Nephron (organoid): ENCODE measurements around the gene FSIP1.

Source experiments
- H3K27ac Mint-ChIP-seq, 3 experiments: 2 replicates each; pipeline ENCODE4 v1.8.0; 2020; ENCODE audit warnings: mixed read lengths in 3 of 3, mild to moderate bottlenecking in 2 of 3, moderate library complexity in 1 of 3
- H3K27me3 Mint-ChIP-seq: 2 replicates; pipeline ENCODE4 v1.8.0; 2021; ENCODE audit warnings: low read depth, mild to moderate bottlenecking, moderate library complexity, mixed read lengths
- H3K36me3 Mint-ChIP-seq: 2 replicates; pipeline ENCODE4 v1.8.0; 2020; ENCODE audit warnings: low read depth, mixed read lengths
- H3K4me1 Mint-ChIP-seq: 2 replicates; pipeline ENCODE4 v1.8.0; 2020; ENCODE audit warnings: mixed read lengths
- H3K4me3 Mint-ChIP-seq, 3 experiments: 2 replicates each; pipeline ENCODE4 v1.8.0; 2020; ENCODE audit warnings: mild to moderate bottlenecking in 3 of 3, mixed read lengths in 3 of 3, moderate library complexity in 2 of 3
- H3K9me3 Mint-ChIP-seq: 2 replicates; pipeline ENCODE4 v1.8.0; 2020; ENCODE audit warnings: mixed read lengths
- CTCF ChIP-seq, 3 experiments: fragments of 200-600 bp; sonication (generic); IDR thresholded peaks; one replicate each; pipeline ENCODE4 v1.5.0; 2021; ENCODE audit warnings: antibody characterized with exemption in 3 of 3; ENCODE audit not compliant: unreplicated experiment in 3 of 3

Gene FSIP1

GRCh38 chr15:39685999-39686613, 96.5 kb downstream of the FSIP1 start:
- Mint-ChIP-seq H3K36me3 (no peaks in the 10 kb centered on the region), H3K9me3 (no peaks in the 10 kb centered on the region), H3K27ac (peak overlapping the region in 2 of 3 experiments; percentile 36 to 45), H3K4me1 (peaks cover 37% of the 10 kb centered on the region), H3K4me3 (no peak overlapping the region), H3K27me3 (no peaks in the 10 kb centered on the region)
- peak; percentile 78 to 92 (median 90) for TF ChIP-seq CTCF (IDR thresholded peaks at IDR 0.05; ENCODE audit: unreplicated experiment in 3 of 3)

- peaks cover 39% of the 10 kb centered on the region for H3K4me1 Mint-ChIP-seq
- H3K27ac Mint-ChIP-seq: no peak overlapping the region
- no peaks in the 10 kb centered on the region for H3K36me3 Mint-ChIP-seq
- TF ChIP-seq CTCF (IDR thresholded peaks at IDR 0.05; ENCODE audit: unreplicated experiment in 3 of 3): no peak
- no peak overlapping the region for H3K4me3 Mint-ChIP-seq
- H3K27me3 Mint-ChIP-seq: no peaks in the 10 kb centered on the region
- H3K9me3 Mint-ChIP-seq: no peaks in the 10 kb centered on the region
These were observed 97.3 kb downstream of the FSIP1 start for GRCh38 chr15:39685367-39685766.

- Mint-ChIP-seq H3K27ac (no peak overlapping the region), H3K4me3 (no peak overlapping the region), H3K9me3 (no peaks in the 10 kb centered on the region), H3K4me1 (peaks cover 35% of the 10 kb centered on the region), H3K27me3 (no peaks in the 10 kb centered on the region), H3K36me3 (no peaks in the 10 kb centered on the region)
- no peak for TF ChIP-seq CTCF (IDR thresholded peaks at IDR 0.05; ENCODE audit: unreplicated experiment in 3 of 3)
These were observed 98.4 kb downstream of the FSIP1 start for GRCh38 chr15:39684233-39684632.

- Mint-ChIP-seq H3K27ac (peak overlapping the region; percentile 65 to 90 (median 82)), H3K4me3 (no peak overlapping the region), H3K4me1 (peaks cover 35% of the 10 kb centered on the region), H3K9me3 (no peaks in the 10 kb centered on the region), H3K27me3 (no peaks in the 10 kb centered on the region), H3K36me3 (no peaks in the 10 kb centered on the region)
- TF ChIP-seq CTCF (IDR thresholded peaks at IDR 0.05; ENCODE audit: unreplicated experiment in 3 of 3): no peak
These were observed 100.3 kb downstream of the FSIP1 start for GRCh38 chr15:39682366-39682765.

- H3K4me1 Mint-ChIP-seq: peaks cover 33% of the 10 kb centered on the region
- H3K9me3 Mint-ChIP-seq: no peaks in the 10 kb centered on the region
- peak overlapping the region; percentile 57 to 78 (median 65) for H3K27ac Mint-ChIP-seq
- H3K27me3 Mint-ChIP-seq: no peaks in the 10 kb centered on the region
- no peak overlapping the region for H3K4me3 Mint-ChIP-seq
- H3K36me3 Mint-ChIP-seq: no peaks in the 10 kb centered on the region
- no peak for TF ChIP-seq CTCF (IDR thresholded peaks at IDR 0.05; ENCODE audit: unreplicated experiment in 3 of 3)
These were observed 101.8 kb downstream of the FSIP1 start for GRCh38 chr15:39680868-39681267.

- no peak for TF ChIP-seq CTCF (IDR thresholded peaks at IDR 0.05; ENCODE audit: unreplicated experiment in 3 of 3)
- no peaks in the 10 kb centered on the region for H3K36me3 Mint-ChIP-seq
- H3K4me3 Mint-ChIP-seq: no peak overlapping the region
- peaks cover 17% of the 10 kb centered on the region for H3K4me1 Mint-ChIP-seq
- H3K9me3 Mint-ChIP-seq: no peaks in the 10 kb centered on the region
- H3K27ac Mint-ChIP-seq: no peak overlapping the region
- no peaks in the 10 kb centered on the region for H3K27me3 Mint-ChIP-seq
These were observed 110.0 kb downstream of the FSIP1 start for GRCh38 chr15:39672666-39673065.
